BLaER1 (cell line): ENCODE results near the gene PCBP2.
"Not testable (repeated sequence)": the region's sequence is repeated elsewhere in the genome, so short reads cannot be mapped to it uniquely, and the experiment has no call there.

Source experiments
- H3K27ac ChIP-seq: shearing (Covaris generic); formaldehyde crosslinking; 2 replicates; pipeline ENCODE4 v1.8.1; 2022
- H3K27me3 ChIP-seq: shearing (Covaris generic); formaldehyde crosslinking; 2 replicates; pipeline ENCODE4 v1.8.1; 2022
- H3K36me3 ChIP-seq: shearing (Covaris generic); formaldehyde crosslinking; 2 replicates; pipeline ENCODE4 v1.8.1; 2022
- H3K4me1 ChIP-seq: shearing (Covaris generic); formaldehyde crosslinking; 2 replicates; pipeline ENCODE4 v1.8.1; 2022
- H3K4me2 ChIP-seq: shearing (Covaris generic); formaldehyde crosslinking; 2 replicates; pipeline ENCODE4 v1.8.1; 2022
- H3K4me3 ChIP-seq: shearing (Covaris generic); formaldehyde crosslinking; 2 replicates; pipeline ENCODE4 v1.8.1; 2022
- H3K9ac ChIP-seq: shearing (Covaris generic); formaldehyde crosslinking; 2 replicates; pipeline ENCODE4 v1.8.1; 2022
- H3K9me3 ChIP-seq: shearing (Covaris generic); formaldehyde crosslinking; 2 replicates; pipeline ENCODE4 v1.8.1; 2022
- H4K20me1 ChIP-seq: shearing (Covaris generic); formaldehyde crosslinking; 2 replicates; pipeline ENCODE4 v1.8.1; 2022
- Cebpa-rat ChIP-seq: shearing (Covaris generic); IDR thresholded peaks from 2 replicates; pipeline ENCODE4 v1.8.1; 2022

The PCBP2 gene

DNA sequence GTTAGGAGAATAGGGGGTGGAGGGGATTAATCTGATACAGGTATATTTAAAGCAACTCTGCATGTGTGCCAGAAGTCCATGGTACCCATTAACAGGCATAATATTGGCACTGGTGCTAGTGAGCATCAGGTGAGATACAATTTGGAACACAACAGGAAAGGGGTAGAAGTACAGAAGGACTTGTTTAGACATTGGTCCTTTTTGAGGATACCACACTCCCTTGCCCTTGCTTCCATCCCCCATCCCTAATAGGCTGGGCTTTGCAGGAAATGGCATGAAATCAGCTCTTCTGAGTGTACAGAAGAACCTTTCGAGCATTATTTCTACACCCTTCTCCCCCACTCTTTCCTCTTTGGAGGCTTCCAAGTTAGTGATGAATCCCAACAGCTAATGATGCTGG, 16.4 kb downstream of the PCBP2 start:
- Histone ChIP-seq H3K27ac (no peak overlapping the region), H3K27me3 (no peaks in the 10 kb centered on the region), H3K36me3 (peaks cover 98% of the 10 kb centered on the region), H4K20me1 (peaks cover 99% of the 10 kb centered on the region), H3K9ac (no peak overlapping the region; the same call in 1 of the 2 replicates), H3K9me3 (no peaks in the 10 kb centered on the region), H3K4me2 (no peak overlapping the region), H3K4me1 (no peaks in the 10 kb centered on the region), H3K4me3 (no peak overlapping the region)
- TF ChIP-seq Cebpa-rat: no peak

DNA sequence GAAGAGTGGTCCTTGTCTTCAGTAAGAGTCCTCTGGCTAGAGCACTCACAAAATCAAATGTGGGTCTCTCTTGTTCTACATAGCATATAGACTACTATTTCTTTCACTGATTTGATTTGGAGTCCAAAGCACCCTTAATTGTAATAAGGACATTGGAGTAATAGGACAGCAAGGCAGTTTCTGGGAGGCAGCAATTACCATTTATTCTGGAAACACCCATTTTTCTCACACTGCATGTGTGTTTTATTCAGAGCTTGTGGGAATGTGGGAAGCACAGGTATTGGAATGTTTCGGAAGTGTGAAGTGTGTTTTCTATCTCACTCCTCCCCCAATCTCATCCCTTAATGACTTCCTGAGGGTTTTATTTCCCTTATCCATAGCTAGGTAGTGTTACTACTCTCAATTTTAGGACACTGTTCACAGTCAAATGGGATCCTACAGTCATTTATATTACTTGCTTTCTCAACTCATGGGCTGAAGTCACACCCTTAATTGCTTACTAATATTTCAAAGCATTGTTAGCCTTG, 20.2 kb downstream of the PCBP2 start:
- Histone ChIP-seq H3K9ac (no peak overlapping the region), H3K4me2 (no peak overlapping the region)
- no peak for TF ChIP-seq Cebpa-rat

DNA sequence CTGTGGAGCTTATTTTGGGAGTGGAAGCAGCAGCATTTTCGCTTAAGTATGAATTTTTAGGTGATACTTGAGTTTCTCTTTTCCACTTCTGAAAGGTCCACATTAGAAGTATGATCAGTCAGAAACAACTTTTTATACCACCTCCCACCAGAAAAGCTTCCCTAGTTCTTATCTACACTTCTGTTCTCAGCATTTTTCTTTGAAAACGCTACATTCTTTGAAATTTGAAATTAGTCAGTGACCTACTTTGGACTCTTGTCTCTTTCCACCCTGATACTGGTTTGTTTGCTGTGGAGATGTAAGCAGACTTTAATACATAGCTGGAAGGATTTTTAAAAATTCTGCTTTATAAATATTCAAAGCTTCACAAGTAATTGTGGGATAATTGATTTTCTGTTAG, 22.2 kb downstream of the PCBP2 start:
- TF ChIP-seq Cebpa-rat: no peak
- H3K36me3 ChIP-seq: peaks cover 99% of the 10 kb centered on the region
- no peaks in the 10 kb centered on the region for H3K27me3 ChIP-seq
- peak overlapping the region; percentile 25; the same call in 1 of the 2 replicates for H3K9ac ChIP-seq
- H4K20me1 ChIP-seq: peaks cover 99% of the 10 kb centered on the region
- H3K4me2 ChIP-seq: no peak overlapping the region
- no peak overlapping the region for H3K4me3 ChIP-seq
- no peak overlapping the region for H3K27ac ChIP-seq
- no peaks in the 10 kb centered on the region for H3K4me1 ChIP-seq
- no peaks in the 10 kb centered on the region for H3K9me3 ChIP-seq

More for the DNA sequence above, 20.2 kb downstream of the PCBP2 start:
- H3K27ac ChIP-seq: no peak overlapping the region
- no peaks in the 10 kb centered on the region for H3K27me3 ChIP-seq
- H4K20me1 ChIP-seq: peaks cover 99% of the 10 kb centered on the region
- no peak overlapping the region for H3K4me3 ChIP-seq
- H3K36me3 ChIP-seq: peaks cover 99% of the 10 kb centered on the region
- H3K4me1 ChIP-seq: no peaks in the 10 kb centered on the region
- no peaks in the 10 kb centered on the region for H3K9me3 ChIP-seq

DNA sequence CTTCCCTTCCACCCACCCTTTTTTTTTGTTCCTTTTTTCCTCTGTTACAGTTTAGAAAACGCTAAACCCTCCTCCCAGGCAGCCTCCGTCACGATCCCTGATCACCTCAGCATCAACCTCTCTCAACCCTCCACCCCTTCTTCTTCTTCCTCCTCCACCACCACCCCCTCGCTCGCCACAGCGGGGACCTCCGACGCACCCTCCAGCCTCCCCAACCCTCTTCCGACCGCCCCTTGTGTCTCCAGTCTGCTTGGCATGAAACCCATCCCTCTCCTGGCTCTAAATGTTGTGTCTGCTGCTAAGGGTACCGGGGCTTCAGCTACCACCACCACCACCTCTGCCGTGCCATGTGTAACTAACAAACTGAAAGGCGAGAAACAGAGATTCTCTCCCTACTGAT, 22.9 kb downstream of the PCBP2 start:
- Histone ChIP-seq H3K36me3 (peaks cover 99% of the 10 kb centered on the region), H3K9ac (peak overlapping the region; percentile 25; the same call in 1 of the 2 replicates), H3K27me3 (no peaks in the 10 kb centered on the region), H4K20me1 (peaks cover 99% of the 10 kb centered on the region), H3K27ac (no peak overlapping the region), H3K4me2 (no peak overlapping the region), H3K4me3 (no peak overlapping the region), H3K9me3 (no peaks in the 10 kb centered on the region), H3K4me1 (no peaks in the 10 kb centered on the region)
- TF ChIP-seq Cebpa-rat: no peak

DNA sequence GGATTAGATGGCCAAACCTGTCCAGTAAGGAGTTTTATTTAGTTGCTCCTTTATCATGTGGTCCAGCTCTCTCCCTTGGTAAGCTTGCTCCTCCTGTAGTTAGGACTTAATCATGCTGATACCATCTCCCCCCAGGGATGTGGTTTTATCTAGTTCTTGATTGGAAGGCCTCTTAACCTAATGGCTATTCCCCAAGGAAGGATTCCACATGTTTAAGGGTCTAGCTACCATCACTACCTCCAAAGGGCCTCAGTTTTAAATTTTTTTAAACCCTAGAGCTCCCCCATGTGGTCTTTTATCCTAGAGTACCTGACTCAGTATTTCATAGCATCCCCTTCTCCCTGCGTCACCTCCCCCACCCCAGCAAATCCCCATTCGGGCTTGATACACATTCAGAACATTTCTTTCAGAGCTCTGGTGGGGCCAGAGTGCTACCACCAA, 24.9 kb downstream of the PCBP2 start:
- TF ChIP-seq Cebpa-rat: no peak
- no peaks in the 10 kb centered on the region for H3K27me3 ChIP-seq
- no peak overlapping the region for H3K4me3 ChIP-seq
- H4K20me1 ChIP-seq: peaks cover 100% of the 10 kb centered on the region
- no peaks in the 10 kb centered on the region for H3K4me1 ChIP-seq
- no peak overlapping the region for H3K4me2 ChIP-seq
- H3K36me3 ChIP-seq: peaks cover 100% of the 10 kb centered on the region
- H3K27ac ChIP-seq: no peak overlapping the region
- H3K9me3 ChIP-seq: no peaks in the 10 kb centered on the region
- H3K9ac ChIP-seq: no peak overlapping the region

- H3K36me3 ChIP-seq: peaks cover 100% of the 10 kb centered on the region
- no peaks in the 10 kb centered on the region for H3K9me3 ChIP-seq
- peaks cover 100% of the 10 kb centered on the region for H4K20me1 ChIP-seq
- H3K4me2 ChIP-seq: no peak overlapping the region
- H3K27ac ChIP-seq: no peak overlapping the region
- no peak overlapping the region for H3K4me3 ChIP-seq
- no peaks in the 10 kb centered on the region for H3K4me1 ChIP-seq
- H3K27me3 ChIP-seq: no peaks in the 10 kb centered on the region
- no peak for TF ChIP-seq Cebpa-rat
- H3K9ac ChIP-seq: no peak overlapping the region
Measured at GRCh38 chr12:53478865-53479264, 27.0 kb downstream of the PCBP2 start.

DNA sequence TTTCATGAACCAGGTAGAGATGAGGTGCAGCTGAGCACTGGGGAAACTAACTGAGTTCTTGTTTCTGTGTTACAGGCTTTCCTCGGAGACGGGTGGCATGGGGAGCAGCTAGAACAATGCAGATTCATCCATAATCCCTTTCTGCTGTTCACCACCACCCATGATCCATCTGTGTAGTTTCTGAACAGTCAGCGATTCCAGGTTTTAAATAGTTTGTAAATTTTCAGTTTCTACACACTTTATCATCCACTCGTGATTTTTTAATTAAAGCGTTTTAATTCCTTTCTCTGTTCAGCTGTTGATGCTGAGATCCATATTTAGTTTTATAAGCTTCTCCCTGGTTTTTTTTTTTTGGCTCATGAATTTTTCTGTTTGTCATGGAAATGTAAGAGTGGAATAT, 27.4 kb downstream of the PCBP2 start:
- Histone ChIP-seq H3K9me3 (no peaks in the 10 kb centered on the region), H3K36me3 (peaks cover 100% of the 10 kb centered on the region), H3K9ac (no peak overlapping the region), H4K20me1 (peaks cover 100% of the 10 kb centered on the region), H3K27ac (no peak overlapping the region), H3K27me3 (no peaks in the 10 kb centered on the region), H3K4me1 (no peaks in the 10 kb centered on the region), H3K4me2 (no peak overlapping the region), H3K4me3 (no peak overlapping the region)
- TF ChIP-seq Cebpa-rat: no peak

- Histone ChIP-seq H3K36me3 (peaks cover 100% of the 10 kb centered on the region), H3K4me2 (no peak overlapping the region), H3K4me3 (no peak overlapping the region), H3K9ac (no peak overlapping the region), H4K20me1 (peaks cover 100% of the 10 kb centered on the region), H3K27me3 (0 out of 2 replicates have a peak, but pooled peaks cover 3% of the 10 kb centered on the region), H3K4me1 (no peaks in the 10 kb centered on the region), H3K27ac (no peak overlapping the region), H3K9me3 (no peaks in the 10 kb centered on the region)
- TF ChIP-seq Cebpa-rat: no peak
Measured at GRCh38 chr12:53480491-53481442, 28.9 kb downstream of the PCBP2 start.

DNA sequence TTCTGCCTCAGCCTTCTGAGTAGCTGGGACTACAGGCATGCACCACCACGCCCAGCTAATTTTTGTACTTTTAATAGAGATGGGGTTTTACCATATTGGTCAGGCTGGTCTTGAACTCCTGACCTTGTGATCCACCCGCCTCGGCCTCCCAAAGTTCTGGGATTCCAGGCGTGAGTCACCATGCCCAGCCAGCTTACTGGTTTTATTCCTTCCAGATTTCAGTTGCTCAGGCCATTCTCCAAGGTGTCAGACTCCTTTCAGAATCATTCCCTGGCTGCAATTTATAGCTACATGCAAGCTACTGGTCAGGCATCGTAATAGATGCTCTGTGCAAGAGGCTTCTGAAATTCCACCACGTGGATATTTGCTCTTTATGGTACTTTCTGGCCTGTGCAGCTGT, 29.6 kb downstream of the PCBP2 start:
- H3K4me3 ChIP-seq, H3K9me3 ChIP-seq, H3K27me3 ChIP-seq, H3K4me2 ChIP-seq, H3K27ac ChIP-seq, H3K4me1 ChIP-seq, H3K9ac ChIP-seq: not testable (repeated sequence)
- Histone ChIP-seq H3K36me3 (peaks cover 100% of the 10 kb centered on the region), H4K20me1 (peaks cover 100% of the 10 kb centered on the region)

DNA sequence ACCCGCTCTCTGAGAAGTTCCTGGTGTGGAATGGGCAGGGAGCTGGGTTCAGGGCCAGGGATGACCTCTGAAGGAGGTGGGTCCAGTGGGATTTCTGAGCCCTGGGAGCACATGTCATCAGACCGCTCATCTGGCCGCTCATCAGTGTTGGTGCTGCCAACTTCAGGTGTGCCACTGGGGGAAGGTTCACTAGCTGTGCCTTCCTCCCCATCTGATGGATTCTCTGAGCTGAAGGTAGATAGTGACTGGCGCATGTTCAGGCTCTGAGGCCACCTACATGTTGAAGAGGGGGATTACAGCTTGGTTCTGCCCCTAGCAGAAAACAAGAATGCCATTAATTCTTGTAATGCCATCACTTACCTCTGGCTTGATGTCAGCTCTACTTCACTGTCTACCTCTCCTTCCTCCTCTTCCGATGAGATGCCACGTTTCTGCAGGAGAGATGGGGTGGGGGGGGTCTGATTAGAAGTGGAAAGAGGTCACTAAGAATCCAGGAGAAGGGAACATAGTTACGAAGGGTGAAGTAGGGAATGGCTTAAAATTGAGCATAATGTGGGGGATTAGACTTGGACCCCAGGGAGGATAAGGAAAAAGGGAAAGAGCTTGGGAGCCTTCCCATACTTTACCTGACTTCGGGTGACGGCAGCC, 30.2 kb downstream of the PCBP2 start:
- Histone ChIP-seq H3K4me3 (no peak overlapping the region), H3K4me2 (no peak overlapping the region), H3K9me3 (no peaks in the 10 kb centered on the region), H3K27me3 (0 out of 2 replicates have a peak, but pooled peaks cover 3% of the 10 kb centered on the region), H3K4me1 (peaks cover 8% of the 10 kb centered on the region; the same call in 1 of the 2 replicates), H3K36me3 (peaks cover 100% of the 10 kb centered on the region), H3K9ac (no peak overlapping the region), H4K20me1 (peaks cover 100% of the 10 kb centered on the region), H3K27ac (no peak overlapping the region)
- no peak for TF ChIP-seq Cebpa-rat
